ENCODE measurements around the gene STK32C. TPM values are rescaled to one million over a fixed set of nuclear protein-coding genes. Genes with fewer than 3 reads are reported as not detected.

The STK32C gene
- total RNA-seq, 1 donor from 2014 or later: 7.0 TPM

DNA sequence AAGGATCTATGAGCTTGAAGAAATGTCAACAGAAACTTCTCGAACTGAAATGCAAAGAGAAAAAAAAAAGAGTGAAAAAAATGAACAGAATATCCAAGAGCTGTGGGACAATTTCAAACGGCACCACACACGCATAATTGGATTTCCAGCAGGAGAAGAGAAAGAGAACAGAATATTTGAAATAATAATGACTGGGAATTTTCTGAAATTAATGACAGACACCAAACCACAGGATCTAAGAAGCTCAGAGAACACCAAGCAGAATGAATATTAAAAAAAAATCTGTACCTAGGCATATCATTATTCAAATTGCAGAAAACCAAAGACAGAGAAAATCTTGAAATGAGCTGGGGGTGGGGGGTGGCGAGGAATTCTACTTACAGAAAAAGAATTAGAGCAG, 93.8 kb downstream of the STK32C start:
- ATAC-seq: no peak
- intact Hi-C loops (cut with DNase I): no loop called here
- DNase-seq (ENCODE audit: missing footprints): no peak

DNA sequence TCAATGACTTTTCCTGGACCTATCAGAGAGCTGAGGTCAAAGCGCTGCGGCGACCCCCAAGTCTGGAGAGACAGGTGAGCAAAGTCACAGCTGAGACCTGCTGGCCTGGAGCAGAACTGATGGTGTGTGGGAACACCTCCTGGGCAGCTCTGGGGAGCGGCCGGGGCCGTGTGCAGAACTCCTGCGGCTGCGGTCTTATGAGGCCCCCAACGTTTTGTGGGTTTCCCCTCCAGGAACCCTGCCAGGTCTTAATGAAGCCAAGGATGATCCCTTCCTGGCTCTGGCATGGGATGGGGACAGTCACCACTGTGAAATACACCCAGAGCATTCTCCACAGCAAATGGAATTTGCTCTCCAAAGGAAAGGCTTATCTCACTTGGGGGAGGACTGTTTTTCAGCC, 94.9 kb downstream of the STK32C start:
- intact Hi-C loops (cut with DNase I): no loop called here
- ATAC-seq (no peak), DNase-seq (ENCODE audit: missing footprints) (no peak)

DNA sequence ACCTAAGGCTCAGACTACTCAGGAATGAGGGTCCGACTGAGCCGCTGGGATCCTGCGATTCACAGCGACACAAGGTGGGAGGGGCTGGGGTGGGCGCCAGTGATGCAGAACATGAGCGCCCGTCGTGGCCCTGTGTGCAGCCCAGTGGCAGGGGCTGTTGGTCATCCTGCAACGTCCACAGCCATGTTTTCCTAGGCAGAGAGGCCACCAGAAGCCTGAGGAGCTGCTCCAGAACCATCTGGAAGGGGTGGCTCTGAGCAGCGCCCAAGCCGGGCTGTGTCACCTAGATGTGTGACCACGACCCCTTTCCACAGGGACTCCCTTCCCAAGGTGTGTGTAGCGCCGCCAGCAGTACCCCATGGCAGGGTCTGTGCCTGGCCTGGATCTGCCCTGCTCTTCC, 96.5 kb downstream of the STK32C start:
- intact Hi-C loops (cut with DNase I): no loop called here
- ATAC-seq (no peak), DNase-seq (ENCODE audit: missing footprints) (peak; percentile 39)

DNA sequence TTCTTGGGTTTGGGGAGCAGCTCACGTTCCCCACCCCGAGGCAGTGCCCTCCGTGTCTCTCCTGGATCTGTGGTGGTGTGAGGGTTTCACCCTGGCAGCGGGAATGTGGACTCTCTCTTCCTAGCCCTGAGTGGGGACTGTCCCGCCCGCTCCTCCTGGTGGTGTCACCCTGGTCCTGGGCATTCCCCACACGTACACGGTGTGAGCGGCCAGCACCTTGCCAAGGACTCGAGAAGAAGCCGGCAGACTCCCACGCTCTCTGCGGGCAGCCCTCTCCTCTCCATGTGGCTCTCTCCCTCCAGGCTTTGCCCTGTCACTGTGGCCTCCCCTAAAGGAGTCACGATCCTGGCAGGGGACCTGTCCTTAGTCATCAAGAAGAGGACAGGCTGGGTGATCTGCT, 97.0 kb downstream of the STK32C start:
- DNase-seq (ENCODE audit: missing footprints) (peak; percentile 34), ATAC-seq (no peak)
- intact Hi-C loops (cut with DNase I): no loop called here

DNA sequence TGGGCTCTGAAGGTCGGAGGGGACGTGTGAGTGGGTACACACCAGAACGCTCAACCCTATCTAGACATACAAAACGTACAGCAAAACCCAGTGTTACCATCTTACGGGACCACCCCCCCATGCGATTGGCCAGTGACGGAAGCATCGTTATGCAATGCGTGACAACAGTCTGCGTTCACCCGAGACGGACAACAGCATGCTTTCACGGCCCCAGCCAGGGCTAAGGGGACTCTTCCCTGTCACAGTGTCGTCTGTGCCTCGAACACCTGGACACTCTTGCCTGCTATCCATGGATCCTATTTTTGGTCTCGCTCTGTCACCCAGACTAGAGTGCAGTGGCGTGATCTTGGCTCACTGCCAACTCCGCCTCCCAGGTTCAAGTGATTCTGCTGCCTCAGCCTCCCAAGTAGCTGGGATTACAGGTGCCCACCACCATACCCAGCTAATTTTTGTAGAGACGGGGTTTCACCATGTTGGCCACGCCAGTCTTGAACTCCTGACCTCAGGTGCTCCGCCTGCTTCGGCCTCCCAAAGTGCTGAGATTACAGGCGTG, 97.7 kb downstream of the STK32C start:
- DNase-seq (ENCODE audit: missing footprints) (peak; percentile 18), ATAC-seq (no peak)
- intact Hi-C loops (cut with DNase I): no loop called here

DNA sequence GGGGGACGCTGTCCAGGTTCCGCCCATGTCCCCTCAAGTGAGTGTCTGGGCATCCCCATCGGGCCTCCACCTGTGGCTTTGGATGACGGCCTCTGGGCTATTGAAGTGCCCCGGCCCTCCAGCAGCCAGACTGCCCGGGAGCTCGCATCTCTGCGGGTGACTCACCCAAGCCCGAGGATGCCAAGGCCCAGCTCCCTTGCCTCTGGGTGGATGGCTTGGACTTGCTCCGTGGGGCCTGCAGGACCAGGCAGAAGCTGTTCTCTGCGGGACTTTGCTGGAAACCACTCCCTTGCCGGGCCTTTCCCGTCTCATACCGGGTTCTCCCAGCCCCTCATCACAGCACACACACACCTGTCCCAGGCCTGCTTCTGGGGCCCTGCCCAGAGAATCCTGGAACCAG, 98.6 kb downstream of the STK32C start:
- DNase-seq (ENCODE audit: missing footprints) (peak; percentile 63), ATAC-seq (no peak)
- intact Hi-C loops (cut with DNase I): no loop called here

DNA sequence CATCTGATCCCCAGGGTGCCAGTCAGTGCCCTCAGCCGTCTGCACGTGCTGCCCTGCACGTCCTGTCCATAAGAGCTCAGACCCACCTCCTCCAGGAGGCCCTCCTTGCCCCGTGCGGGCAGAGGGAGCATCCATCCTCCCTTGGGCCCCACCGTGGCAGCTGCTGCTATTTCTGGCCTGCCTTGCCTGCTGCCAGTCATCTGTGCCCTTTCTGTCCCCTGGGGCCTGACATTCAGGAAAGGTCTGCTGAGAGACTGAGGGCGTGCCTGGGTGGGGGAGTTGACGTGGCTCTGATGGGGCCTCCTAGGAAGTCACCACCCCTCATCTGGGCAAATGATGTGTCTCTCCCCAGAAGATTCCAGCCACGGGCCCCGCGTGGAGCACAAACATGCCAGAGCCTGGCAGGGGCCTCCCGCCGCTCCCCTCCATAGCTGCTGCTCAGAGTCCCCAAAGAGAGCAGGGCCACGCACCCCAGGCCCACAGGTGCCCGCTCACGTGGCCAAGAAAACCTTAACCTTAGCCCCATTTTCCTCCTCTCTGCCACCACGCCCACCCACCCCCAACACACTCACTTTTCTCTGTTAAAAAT, 99.2 kb downstream of the STK32C start:
- peak; percentile 61 for ATAC-seq
- intact Hi-C loops (cut with DNase I): no loop called here
- DNase-seq (ENCODE audit: missing footprints): peak; percentile 71

DNA sequence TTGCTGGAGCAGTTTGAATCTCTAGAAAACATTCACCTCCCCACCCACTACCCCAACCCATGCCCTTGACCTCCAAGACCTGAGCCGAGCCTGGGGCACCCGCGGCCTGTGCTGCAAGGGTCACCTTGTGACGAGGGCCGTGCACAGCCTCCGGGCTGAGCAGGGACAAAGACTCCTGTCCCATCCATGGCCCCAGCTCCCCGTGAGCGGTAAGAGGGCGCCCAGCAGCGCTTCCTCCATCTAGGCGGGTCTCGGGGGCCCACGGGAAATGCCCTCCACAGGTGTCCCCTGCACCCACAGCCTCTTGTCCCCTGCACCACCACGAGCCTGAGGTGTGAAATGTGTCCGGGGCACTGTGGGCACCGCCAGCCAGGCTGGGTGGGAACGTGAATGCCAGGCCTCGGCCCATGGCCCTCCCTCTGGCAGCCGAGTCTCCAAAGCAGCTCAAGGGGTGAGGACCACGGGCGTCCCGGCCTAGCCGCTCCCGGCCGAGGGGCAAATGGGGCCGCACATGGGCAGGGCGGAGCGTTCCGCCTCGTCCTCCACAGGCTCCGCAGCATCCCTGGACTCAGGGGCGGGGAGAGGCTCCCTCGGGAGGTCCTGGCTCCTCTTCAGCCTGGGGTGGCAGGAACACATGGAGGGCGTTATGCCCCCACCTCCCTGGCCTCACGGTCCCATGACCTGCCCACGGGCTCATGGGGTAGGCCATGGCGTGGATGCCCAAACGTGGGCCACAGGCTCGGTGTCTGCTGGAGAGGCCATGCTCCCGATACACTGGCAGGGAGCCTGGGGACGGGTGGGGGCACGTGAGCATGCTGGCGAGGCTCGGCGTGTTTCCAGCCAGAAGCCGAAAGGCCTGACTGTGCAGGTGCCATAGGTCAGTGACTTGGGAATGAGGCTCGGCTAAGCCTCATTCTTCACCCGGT, 100.0 kb downstream of the STK32C start:
- intact Hi-C loops (cut with DNase I): no loop called here
- DNase-seq (ENCODE audit: missing footprints) (peak; percentile 49), ATAC-seq (peak; percentile 8)

DNA sequence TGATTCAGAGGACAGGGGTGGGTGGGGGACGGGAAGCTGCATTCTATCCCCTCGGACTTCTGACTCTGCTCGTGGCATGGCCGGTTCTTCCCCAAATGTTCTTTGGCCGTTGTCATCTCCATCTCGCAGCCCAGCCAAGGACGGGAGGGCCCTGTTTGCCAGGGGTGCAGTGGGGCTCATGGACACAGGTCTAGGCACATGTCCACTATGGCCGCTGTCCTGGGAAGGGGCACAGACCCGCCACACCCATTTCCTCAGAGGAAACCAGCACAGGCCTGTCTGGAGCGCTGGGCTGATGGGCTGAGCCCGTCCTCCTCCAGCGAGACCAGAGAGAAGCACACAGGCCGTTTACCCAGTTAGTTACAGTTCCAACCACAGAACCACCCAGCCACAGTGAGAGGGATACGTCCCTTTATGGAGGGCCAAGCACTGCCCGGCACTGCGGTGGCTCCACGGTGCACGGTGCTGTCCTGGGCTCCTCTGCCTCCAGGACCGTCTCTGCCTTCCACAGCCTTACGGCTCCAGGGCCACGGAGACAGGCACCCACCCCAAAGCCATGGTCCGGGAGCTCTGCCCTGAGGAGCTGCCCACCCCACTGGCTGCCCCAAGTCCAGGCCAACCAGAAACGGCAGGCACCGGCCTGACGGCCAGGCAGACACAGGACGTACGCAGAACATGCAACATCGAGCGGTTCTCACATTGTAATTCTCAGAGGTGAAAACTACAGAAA, 100.8 kb downstream of the STK32C start:
- ATAC-seq (no peak), DNase-seq (ENCODE audit: missing footprints) (peak; percentile 55)
- intact Hi-C loops (cut with DNase I): no loop called here

DNA sequence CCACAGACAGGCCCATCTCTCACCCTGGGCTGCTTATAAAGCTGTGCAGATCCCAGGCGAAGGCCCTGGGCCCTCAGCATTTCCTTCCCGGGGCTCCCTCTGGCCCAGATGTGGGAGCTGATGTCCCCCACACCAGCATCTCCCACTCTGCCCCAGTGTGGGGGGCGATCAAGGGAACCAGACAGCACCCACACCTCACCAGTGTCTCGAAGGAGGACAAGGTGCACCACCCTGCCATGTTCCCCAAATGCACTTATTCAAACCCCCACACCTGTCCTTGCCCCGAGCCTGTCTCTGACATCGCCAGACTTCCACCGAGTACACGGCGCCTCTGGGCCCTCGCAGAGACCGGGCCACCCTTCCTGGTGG, 101.4 kb downstream of the STK32C start:
- ATAC-seq (no peak), DNase-seq (ENCODE audit: missing footprints) (no peak)
- intact Hi-C loops (cut with DNase I): no loop called here

DNA sequence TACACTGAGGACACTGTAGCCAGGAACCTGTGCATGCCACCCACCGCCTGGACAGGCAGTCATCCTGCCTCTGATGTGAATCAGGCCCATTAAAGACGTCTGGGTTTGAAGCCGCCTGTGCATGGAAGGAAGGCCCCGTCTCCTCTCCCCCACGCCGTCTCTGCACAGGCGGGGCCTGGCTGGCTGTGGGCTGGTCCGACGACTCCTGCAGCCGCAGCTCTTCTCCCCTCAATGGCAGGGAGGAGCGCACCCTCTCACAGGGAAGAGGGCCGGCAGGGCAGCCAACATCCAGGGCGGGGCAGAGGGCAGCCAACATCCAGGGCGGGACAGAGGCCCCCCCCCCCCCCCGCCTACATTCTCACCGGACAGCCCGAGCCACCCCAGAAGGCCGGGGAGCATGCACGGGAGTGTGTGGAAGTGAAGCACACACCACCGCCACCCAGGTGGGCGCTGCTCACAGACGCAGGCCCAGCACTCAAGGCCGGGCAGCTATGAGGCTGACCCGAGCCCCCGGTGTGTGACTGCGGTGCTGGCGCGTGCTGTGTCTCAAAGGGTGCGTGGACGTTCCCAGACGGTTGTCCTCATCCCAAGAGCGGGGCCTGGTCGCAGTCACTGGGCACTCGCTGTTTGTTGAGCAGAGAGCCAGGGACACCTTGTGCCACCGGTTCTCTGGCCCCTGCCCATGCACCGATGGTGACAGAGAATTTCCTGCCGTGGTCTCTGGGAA, 101.9 kb downstream of the STK32C start:
- intact Hi-C loops (cut with DNase I): no loop called here
- peak; percentile 23 for ATAC-seq
- DNase-seq (ENCODE audit: missing footprints): peak; percentile 66

DNA sequence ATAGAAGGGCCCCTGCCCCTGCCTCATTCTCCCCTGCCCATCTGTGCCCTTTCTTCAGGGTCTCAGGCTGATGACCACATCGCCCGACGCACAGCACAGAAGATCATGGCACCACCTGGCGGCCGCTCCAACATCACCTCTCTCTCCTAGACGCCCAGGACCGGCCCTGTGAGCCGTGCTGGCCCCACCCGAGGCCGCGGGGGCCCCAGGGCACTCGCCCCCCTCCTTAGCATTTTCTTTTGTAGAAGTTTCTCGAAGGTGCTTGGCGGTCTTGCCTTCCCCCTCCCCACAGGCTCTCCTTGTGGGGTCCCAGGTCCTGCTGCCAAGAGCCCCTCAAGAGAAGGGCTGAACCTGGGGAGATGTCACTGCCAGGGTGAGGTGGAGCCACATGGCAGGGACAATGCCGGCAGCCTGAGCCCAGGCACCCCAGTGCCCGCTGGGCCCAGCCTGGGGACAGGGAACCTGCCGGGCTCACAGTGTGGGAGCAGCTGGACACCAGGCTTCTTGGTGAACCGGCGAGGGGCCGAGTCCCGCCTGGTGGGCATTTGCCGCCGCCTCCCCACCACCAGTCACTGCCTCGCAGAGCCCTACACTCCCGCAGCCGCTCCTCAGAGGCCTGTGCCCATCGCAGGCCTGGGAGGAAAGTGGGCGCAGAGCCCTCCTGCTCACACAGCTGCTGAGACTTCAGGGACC, 102.8 kb downstream of the STK32C start:
- ATAC-seq (no peak), DNase-seq (ENCODE audit: missing footprints) (peak; percentile 45)
- intact Hi-C loops (cut with DNase I): no loop called here

DNA sequence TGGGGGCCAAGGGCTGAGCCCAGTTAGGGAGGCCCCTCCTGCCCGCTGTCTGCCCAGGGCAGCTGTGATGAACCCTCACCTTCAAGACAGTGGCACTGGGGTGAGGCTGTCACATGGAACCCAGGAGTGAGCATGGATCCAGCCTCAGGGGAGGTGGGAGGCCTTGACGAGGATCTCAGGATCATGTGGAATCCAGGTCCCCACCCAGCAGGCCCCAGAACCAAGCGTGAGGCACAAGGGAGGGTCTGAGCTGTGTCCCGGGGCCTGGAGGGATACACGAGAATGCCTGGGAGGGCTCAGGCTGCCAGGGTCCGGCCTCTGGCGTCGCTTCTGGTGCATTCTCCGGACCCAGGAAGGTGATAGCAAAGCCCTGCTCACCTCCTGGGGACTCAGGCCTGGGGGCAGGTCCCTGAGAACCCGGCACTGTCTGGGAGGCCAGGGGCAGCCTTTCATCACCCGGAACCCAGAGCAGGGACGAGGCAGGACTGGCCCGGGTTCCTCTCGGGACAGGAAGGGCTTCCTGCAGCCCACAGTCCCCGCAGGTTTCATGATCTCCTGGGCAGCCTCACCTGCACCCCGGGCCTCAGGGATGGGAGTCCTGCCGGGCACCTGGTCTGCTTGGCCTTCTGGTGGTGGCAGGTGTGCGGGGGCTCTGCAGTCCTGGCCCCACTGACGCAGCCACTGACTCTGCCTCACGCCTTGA, 103.5 kb downstream of the STK32C start:
- DNase-seq (ENCODE audit: missing footprints): peak; percentile 27
- intact Hi-C loops (cut with DNase I): no loop called here
- no peak for ATAC-seq

DNA sequence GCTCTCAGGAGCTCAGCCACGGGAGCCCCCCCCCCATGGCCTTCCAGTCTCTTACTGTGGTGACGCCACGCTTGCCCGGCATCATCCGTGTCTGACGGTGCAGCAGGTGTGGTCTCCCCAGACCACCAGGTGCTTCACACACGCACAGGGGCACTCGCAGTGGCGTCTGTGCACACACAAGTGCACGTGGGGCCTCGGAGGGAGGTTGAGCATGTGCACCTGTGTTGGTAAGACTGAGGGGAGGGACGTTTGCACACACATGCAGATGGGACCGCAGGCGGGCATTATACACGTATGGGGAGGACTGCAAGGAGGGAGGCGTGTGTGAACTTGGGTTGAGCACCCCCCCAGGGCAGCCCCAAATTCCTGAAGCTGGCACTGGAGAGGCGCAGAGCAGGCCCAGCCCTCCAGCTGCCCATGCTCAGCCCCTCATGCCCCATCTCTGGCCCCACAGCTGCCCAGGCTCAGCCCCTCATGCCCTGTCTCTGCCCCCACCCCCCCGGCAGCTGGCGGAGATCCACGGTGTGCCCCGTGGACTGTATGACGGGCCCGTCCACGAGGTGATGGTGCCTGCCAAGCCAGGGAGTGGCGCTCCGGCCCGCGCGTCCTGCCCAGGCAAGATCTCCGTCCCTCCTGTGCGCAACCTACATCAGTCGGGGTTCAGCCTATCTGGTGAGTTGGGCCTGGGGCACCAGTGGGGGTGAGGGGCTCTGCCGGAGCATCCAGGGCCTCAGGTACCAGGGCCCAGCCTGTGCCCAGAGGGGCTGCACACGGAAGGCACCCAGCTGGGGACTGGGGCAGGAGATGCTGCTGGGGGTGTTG, 104.3 kb downstream of the STK32C start:
- DNase-seq (ENCODE audit: missing footprints) (peak; percentile 56), ATAC-seq (no peak)
- intact Hi-C loops (cut with DNase I): no loop called here

DNA sequence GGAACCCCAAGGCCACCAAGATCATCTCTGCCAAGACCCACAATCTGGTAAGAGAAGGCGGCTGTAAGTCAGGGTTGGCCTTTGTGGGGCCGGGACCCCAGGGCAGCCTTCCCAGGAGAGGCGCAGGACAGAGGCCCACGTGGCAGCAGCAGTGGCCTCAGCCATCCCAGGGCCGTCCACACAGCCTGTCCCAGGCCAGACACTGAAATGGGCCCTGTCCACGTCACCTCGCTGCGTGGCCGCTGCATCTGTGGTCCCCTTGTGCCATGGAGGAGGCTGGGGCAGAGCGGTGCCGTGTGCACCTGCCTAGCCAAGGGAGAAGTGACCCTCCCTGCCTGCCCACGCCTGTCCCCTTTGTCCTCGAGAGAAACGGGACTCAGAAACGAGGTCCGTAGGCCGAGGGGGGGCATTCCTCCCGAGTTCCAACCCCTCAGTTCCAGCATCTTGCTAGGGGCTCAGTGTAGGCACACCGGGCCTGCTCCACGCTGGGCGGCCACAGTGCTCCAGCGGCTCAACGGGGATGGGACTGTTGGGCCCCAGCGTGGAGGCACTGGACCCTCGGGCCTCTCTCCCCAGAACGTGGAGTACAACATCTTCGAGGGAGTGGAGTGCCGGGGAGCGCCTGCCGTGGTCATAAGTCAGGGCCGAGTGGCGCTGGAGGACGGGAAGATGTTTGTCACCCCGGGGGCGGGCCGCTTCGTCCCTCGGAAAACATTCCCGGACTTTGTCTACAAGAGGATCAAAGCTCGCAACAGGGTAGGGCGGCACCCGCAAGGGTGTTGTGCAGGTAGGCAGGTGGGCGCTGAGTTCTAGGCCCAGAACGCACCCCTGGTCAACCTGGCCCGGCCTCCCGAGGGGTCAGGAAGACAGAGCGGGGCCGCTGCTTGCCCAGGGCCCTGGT, 105.4 kb downstream of the STK32C start:
- ATAC-seq (no peak), DNase-seq (ENCODE audit: missing footprints) (peak; percentile 69)
- intact Hi-C loops (cut with DNase I): no loop called here
